Sigmoid colon (tissue), 7 donors: ENCODE data around the gene RFNG. TPM values are rescaled to one million over a fixed set of nuclear protein-coding genes. Genes with fewer than 3 reads are reported as not detected.

Experiments used
- DNase-seq: peaks from one replicate; pipeline ENCODE4 v3.0.0-alpha.2; 2019
- H3K27ac ChIP-seq, 4 donors: fragments of 200-600 bp; sonication (generic); one replicate each; pipeline ENCODE4 v1.5.1; 2016 to 2019; ENCODE audit warnings: mild to moderate bottlenecking in 1 of 4
- H3K27me3 ChIP-seq, 3 donors: fragments of 200-600 bp; sonication (generic); one replicate each; pipeline ENCODE4 v1.5.1; 2019; ENCODE audit warnings: mild to moderate bottlenecking in 1 of 3
- H3K36me3 ChIP-seq, 4 donors: fragments of 200-600 bp; sonication (generic); one replicate each; pipeline ENCODE4 v1.5.1; 2016 to 2019
- H3K4me1 ChIP-seq, 4 donors: fragments of 200-600 bp; sonication (generic); one replicate each; pipeline ENCODE4 v1.5.1; 2017 to 2019
- H3K4me3 ChIP-seq, 4 donors: fragments of 200-600 bp; sonication (generic); one replicate each; pipeline ENCODE4 v1.5.1; 2017 to 2019; ENCODE audit warnings: mild to moderate bottlenecking in 2 of 4, moderate library complexity in 1 of 4
- H3K9me3 ChIP-seq, 4 donors: fragments of 200-600 bp in 3 of 4; sonication (generic) in 3 of 4; one replicate each; pipeline versions ENCODE4 v1.5.1 to v1.6.1; 2013 to 2019
- CTCF ChIP-seq, 4 experiments: fragments of 450-650 bp in 3 of 4; fragments of 200-600 bp in 1 of 4; IDR thresholded peaks; one replicate each; pipeline ENCODE4 v1.5.1; 2016 to 2019; ENCODE audit warnings: antibody characterized with exemption in 4 of 4, mild to moderate bottlenecking in 3 of 4, moderate library complexity in 2 of 4
- EP300 ChIP-seq, 4 donors: sonication (generic); formaldehyde crosslinking; IDR thresholded peaks; one replicate each; pipeline ENCODE4 v1.6.1; 2017; ENCODE audit warnings: antibody characterized with exemption in 4 of 4
- POLR2A ChIP-seq, 2 donors: fragments of 450-650 bp; IDR thresholded peaks; one replicate each; pipeline ENCODE4 v1.6.1; 2016; ENCODE audit warnings: antibody characterized with exemption in 2 of 2, mild to moderate bottlenecking in 2 of 2, moderate library complexity in 2 of 2
- POLR2AphosphoS5 ChIP-seq, 4 donors: sonication (generic); formaldehyde crosslinking; IDR thresholded peaks; one replicate each; pipeline ENCODE4 v1.6.1; 2017; ENCODE audit warnings: antibody characterized with exemption in 4 of 4
- WGBS, 2 donors: extraction: QIAGEN DNeasy Blood & Tissue Kit; methylation state at CpG; one replicate each; pipeline ENCODE4 v1.1.7; 2013; 5-methylcytosine and 5-hydroxymethylcytosine counted together
- intact Hi-C: fragments of 100-400 bp; cut with DNase I; formaldehyde crosslinking; loops from one replicate; pipeline ENCODE4 v1.15.1; 2023
- polyA plus RNA-seq, 3 donors: library from polyadenylated mRNA; stranded (reverse); fragments of 200-250 nt; gene quantifications; one replicate each; pipeline ENCODE4 v1.2.3, GENCODE V29; 2013
- total RNA-seq, 4 donors: library from RNA; depleted of rRNA; stranded (reverse); fragments of >200 nt; gene quantifications; one replicate each; pipeline ENCODE4 v1.1.0, GENCODE V29; 2016
- donor health status: healthy with polysubstance abuse.
- donor health status: Bipolar disorder and iron deficiency.
- donor health status: healthy.

Gene RFNG
- total and polyA plus RNA-seq, 7 donors, result 13.6 to 38.6 (median 33.5) TPM

DNA sequence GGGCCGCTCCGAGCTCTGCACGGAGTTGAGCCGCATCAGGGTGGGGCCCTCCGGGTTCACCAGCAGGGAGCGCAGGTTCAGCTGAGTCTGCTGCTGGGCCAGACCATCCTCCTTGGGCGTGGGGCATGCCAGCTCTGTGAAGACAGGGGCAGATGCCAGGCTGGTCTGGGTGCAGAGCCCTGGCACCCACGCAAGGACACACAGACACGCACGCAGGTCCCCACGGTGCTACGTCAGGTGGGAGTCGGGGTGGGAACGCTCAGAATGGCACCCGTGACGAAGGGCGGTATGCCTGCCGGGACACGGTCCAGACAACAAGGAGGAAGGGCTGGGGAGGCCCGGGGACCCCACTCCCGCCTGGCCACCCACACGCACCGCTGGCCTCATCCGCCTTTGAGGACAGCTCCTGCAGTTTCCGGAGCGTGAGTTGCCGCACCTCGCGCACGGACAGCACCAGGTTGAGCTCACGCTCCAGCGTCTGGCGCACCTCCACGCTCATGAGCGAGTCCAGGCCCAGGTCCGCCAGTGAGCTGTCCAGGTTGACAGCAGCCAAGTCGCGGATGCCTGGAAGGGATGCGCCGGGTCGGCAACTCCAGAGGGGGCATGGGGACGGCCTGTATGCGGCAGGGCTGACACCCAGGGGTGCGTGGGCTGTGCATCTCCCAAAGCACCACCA is 29.3 kb upstream of the RFNG start:
- 96% methylated on average over 44 of the region's 44 CpGs for WGBS, 2 donors
- Histone ChIP-seq H3K36me3 (peaks cover 51 to 77% (median 65%) of the 10 kb centered on the region in 4 donors), H3K9me3 (no peaks in the 10 kb centered on the region), H3K27me3 (no peaks in the 10 kb centered on the region), H3K4me3 (no peak overlapping the region), H3K4me1 (no peaks in the 10 kb centered on the region), H3K27ac (no peak overlapping the region)
- no peak for DNase-seq
- intact Hi-C loops, result no loop called here
- no peak for TF ChIP-seq POLR2A (IDR thresholded peaks at IDR 0.05)
- no peak for TF ChIP-seq POLR2AphosphoS5 (IDR thresholded peaks at IDR 0.05)
- no peak for TF ChIP-seq EP300 (IDR thresholded peaks at IDR 0.05)
- TF ChIP-seq CTCF (IDR thresholded peaks at IDR 0.05), result no peak

DNA sequence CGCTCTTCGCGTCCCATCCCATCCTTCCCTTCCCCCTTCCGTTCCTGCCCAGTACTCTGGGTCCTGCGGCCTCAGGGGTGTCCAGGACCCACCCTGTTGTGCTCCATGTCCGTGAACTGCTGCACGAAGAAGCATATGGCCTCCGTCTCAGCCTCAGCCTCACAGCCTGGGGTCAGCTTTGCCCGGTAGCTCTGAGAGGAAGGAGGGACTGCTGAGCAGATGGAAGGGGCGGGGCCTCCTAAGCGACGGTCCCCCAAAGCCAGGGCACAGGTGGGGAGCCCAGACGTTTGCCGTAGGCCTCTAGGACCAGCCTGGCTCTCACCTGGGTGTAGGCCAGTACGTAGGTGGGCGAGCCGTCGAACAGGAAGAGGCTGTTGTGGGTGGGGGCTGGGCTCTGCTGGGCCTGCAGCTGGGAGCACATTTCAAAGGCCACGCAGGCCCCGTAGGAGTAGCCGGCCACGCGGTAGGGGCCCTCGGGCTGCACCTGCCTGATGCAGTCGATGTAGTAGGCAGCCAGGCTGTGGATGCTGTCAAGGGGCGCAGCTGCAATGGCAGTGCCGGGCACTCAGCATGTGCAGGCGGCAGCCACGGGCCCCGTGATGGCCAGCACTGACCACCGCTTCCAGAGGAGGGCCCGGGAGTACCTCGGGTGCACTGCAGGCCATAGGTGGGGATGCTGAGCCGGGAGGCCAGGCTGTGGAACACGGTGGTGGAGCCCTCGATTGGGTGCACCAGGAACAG is 28.6 kb upstream of the RFNG start:
- Histone ChIP-seq H3K36me3 (peaks cover 44 to 70% (median 58%) of the 10 kb centered on the region in 4 donors), H3K27ac (no peak overlapping the region), H3K4me1 (no peaks in the 10 kb centered on the region), H3K9me3 (no peaks in the 10 kb centered on the region), H3K4me3 (no peak overlapping the region), H3K27me3 (no peaks in the 10 kb centered on the region)
- 92 to 93% methylated on average over 36 of the region's 36 CpGs for WGBS, 2 donors
- DNase-seq, result no peak
- intact Hi-C loops, result no loop called here
- TF ChIP-seq POLR2A (IDR thresholded peaks at IDR 0.05), result no peak
- TF ChIP-seq EP300 (IDR thresholded peaks at IDR 0.05), result no peak
- TF ChIP-seq CTCF (IDR thresholded peaks at IDR 0.05), result no peak
- no peak for TF ChIP-seq POLR2AphosphoS5 (IDR thresholded peaks at IDR 0.05)

GRCh38 chr17:82079001-82079677 is 27.5 kb upstream of the RFNG start:
- Histone ChIP-seq H3K27me3 (no peaks in the 10 kb centered on the region), H3K36me3 (peaks cover 36 to 59% (median 47%) of the 10 kb centered on the region in 4 donors), H3K4me1 (no peaks in the 10 kb centered on the region), H3K27ac (no peak overlapping the region), H3K9me3 (no peaks in the 10 kb centered on the region), H3K4me3 (no peak overlapping the region)
- TF ChIP-seq CTCF (IDR thresholded peaks at IDR 0.05), result no peak
- no peak for TF ChIP-seq POLR2AphosphoS5 (IDR thresholded peaks at IDR 0.05)
- TF ChIP-seq EP300 (IDR thresholded peaks at IDR 0.05), result no peak
- no peak for DNase-seq
- WGBS, 2 donors, result 92 to 96% methylated on average over 47 of the region's 47 CpGs
- intact Hi-C loops, result no loop called here

DNA sequence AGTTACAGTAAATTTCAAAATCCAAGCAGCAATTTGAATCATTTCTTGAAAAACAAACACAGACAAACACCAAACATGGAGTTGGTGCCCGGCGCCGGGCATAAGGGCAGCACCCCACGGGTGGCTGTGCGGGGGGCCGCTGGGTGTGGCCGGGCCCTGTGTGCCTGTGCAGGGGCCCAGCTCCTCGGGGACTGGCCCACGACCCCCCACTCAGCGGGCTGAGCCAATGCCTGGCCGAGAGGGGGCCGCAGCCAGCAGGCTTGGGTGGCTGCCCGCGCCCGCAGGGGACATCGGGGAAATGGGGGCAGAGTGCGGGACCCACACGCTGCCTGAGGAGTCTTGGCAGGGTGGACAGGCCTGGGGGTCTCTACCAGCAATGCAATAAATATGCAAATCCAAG is 26.8 kb upstream of the RFNG start:
- Histone ChIP-seq H3K4me3 (no peak overlapping the region), H3K27ac (no peak overlapping the region), H3K27me3 (no peaks in the 10 kb centered on the region), H3K4me1 (no peaks in the 10 kb centered on the region), H3K36me3 (peaks cover 29 to 52% (median 40%) of the 10 kb centered on the region in 4 donors), H3K9me3 (no peaks in the 10 kb centered on the region)
- no peak for DNase-seq
- intact Hi-C loops, result no loop called here
- no peak for TF ChIP-seq EP300 (IDR thresholded peaks at IDR 0.05)
- TF ChIP-seq POLR2AphosphoS5 (IDR thresholded peaks at IDR 0.05), result no peak
- TF ChIP-seq CTCF (IDR thresholded peaks at IDR 0.05), result no peak
- no peak for TF ChIP-seq POLR2A (IDR thresholded peaks at IDR 0.05)
- 93 to 95% methylated on average over 18 of the region's 18 CpGs for WGBS, 2 donors
